ENCODE results near the gene LRBA. TPM values are rescaled to one million over a fixed set of nuclear protein-coding genes. Genes with fewer than 3 reads are reported as not detected.

Gene LRBA
- total RNA-seq, 4 donors from 2014 or later = 8.5 to 18.0 (median 11.9) TPM

DNA sequence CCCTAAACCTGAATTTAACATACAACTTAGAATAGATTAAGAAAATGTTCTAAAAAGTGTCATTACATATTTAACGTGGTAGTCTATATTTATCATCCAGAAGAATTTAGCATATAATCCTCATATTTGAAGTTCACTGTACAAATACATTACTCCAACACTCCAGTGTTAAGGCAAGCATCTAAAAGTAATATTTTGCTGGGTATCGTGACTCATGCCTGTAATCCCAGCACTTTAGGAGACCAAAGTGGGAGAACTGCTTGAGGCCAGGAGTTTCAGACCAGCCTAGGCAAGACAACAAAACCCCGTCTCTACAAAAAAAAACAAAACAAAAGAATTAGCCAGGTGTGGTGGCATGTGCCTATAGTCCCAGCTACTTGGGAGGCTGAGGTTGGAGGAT is 24.8 kb downstream of the LRBA start:
- Histone ChIP-seq H3K4me3 (no peak overlapping the region), H3K27me3 (no peaks in the 10 kb centered on the region), H3K4me1 (no peaks in the 10 kb centered on the region), H3K9me3 (no peaks in the 10 kb centered on the region), H3K36me3 (no peaks in the 10 kb centered on the region), H3K27ac (no peak overlapping the region)
- TF ChIP-seq, protein P1, sequence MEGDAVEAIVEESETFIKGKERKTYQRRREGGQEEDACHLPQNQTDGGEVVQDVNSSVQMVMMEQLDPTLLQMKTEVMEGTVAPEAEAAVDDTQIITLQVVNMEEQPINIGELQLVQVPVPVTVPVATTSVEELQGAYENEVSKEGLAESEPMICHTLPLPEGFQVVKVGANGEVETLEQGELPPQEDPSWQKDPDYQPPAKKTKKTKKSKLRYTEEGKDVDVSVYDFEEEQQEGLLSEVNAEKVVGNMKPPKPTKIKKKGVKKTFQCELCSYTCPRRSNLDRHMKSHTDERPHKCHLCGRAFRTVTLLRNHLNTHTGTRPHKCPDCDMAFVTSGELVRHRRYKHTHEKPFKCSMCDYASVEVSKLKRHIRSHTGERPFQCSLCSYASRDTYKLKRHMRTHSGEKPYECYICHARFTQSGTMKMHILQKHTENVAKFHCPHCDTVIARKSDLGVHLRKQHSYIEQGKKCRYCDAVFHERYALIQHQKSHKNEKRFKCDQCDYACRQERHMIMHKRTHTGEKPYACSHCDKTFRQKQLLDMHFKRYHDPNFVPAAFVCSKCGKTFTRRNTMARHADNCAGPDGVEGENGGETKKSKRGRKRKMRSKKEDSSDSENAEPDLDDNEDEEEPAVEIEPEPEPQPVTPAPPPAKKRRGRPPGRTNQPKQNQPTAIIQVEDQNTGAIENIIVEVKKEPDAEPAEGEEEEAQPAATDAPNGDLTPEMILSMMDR (IDR thresholded peaks at IDR 0.05 in 4 of 5, conservative IDR thresholded peaks at IDR 0.05 in 1 of 5) = no peak
- no peak for TF ChIP-seq POLR2A (IDR thresholded peaks at IDR 0.05)
- in situ Hi-C loops (cut with MboI; ENCODE audit: low sequenced_read_pairs in 4 of 4) = no loop called here
- no peak for DNase-seq
- intact Hi-C loops (cut with DNase I; ENCODE audit: low total_unique reads) = no loop called here
- ATAC-seq = no peak

DNA sequence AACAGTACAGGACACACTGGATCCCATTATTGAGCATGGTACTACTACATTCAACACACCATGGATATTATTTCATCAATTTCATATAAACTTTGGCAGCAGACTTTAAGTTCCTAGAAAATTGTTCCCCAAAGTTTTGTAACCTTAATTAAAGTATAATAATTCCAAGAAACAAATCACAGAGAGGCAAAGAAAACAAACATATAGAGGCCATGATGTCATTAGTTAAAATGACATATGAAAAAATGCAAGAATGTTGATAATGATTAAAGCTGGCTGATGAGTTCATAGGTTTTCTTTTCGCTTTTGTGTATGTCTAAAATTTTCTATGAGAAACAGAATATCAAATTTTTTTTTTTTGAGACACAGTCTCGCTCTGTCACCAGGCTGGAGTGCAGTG is 26.8 kb downstream of the LRBA start:
- Histone ChIP-seq H3K9me3 (no peaks in the 10 kb centered on the region), H3K27me3 (no peaks in the 10 kb centered on the region), H3K36me3 (no peaks in the 10 kb centered on the region), H3K4me3 (no peak overlapping the region), H3K4me1 (no peaks in the 10 kb centered on the region), H3K27ac (no peak overlapping the region)
- ATAC-seq (no peak), DNase-seq (no peak)
- TF ChIP-seq, protein P1 (IDR thresholded peaks at IDR 0.05 in 4 of 5, conservative IDR thresholded peaks at IDR 0.05 in 1 of 5) = no peak
- no peak for TF ChIP-seq POLR2A (IDR thresholded peaks at IDR 0.05)
- intact Hi-C loops (cut with DNase I; ENCODE audit: low total_unique reads) = no loop called here
- in situ Hi-C loops (cut with MboI; ENCODE audit: low sequenced_read_pairs in 4 of 4) = no loop called here

DNA sequence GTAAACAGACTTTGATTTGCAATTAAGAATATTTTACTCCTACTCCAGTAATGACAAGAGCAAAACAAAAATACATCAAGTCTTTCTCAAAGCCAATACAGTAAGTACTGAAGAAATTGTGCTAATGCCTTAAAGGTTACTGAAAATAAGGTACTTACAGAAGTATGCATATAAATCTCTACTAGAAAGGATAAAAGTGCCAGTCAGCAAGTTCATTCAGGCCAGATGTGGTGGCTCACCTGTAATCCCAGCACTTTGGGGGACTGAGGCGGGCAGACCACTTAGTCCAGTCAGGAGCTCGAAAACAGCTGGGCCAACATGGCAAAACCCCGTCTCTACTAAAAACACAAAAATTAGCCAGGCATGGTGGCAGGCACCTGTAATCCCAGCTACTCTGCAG is 27.9 kb downstream of the LRBA start:
- peaks cover 0 to 2% of the 10 kb centered on the region in 2 donors for H3K4me1 ChIP-seq
- H3K4me3 ChIP-seq = no peak overlapping the region
- no peaks in the 10 kb centered on the region for H3K36me3 ChIP-seq
- in situ Hi-C loops (cut with MboI; ENCODE audit: low sequenced_read_pairs in 4 of 4) = no loop called here
- no peak overlapping the region for H3K27ac ChIP-seq
- DNase-seq (no peak), ATAC-seq (no peak)
- intact Hi-C loops (cut with DNase I; ENCODE audit: low total_unique reads) = no loop called here
- H3K27me3 ChIP-seq = no peaks in the 10 kb centered on the region
- TF ChIP-seq, protein P1 (IDR thresholded peaks at IDR 0.05 in 4 of 5, conservative IDR thresholded peaks at IDR 0.05 in 1 of 5) = no peak
- no peak for TF ChIP-seq POLR2A (IDR thresholded peaks at IDR 0.05)
- H3K9me3 ChIP-seq = no peaks in the 10 kb centered on the region

DNA sequence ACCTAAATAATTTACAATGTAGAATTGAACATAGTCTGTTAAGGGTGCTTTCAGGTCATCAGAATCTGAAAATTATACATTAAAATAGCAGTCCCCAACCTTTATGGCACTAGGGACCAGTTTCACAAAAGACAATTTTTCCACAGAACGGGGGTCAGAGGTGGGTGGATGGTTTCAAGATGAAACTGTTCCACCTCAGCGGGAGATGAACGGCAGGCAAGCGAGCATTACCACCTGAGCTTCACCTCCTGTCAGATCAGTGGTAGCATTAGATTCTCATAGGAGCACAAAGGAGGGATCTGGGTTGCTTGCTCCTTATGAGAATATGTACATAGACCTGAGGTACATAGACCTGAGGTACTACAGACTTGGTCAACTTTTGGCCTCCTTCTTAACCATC is 29.0 kb downstream of the LRBA start:
- intact Hi-C loops (cut with DNase I; ENCODE audit: low total_unique reads) (no loop called here), in situ Hi-C loops (cut with MboI; ENCODE audit: low sequenced_read_pairs in 4 of 4) (no loop called here)
- ATAC-seq (no peak), DNase-seq (no peak)
- Histone ChIP-seq H3K4me1 (peaks cover 0 to 2% of the 10 kb centered on the region in 2 donors), H3K27ac (no peak overlapping the region), H3K36me3 (no peaks in the 10 kb centered on the region), H3K9me3 (no peaks in the 10 kb centered on the region), H3K4me3 (no peak overlapping the region), H3K27me3 (no peaks in the 10 kb centered on the region)
- no peak for TF ChIP-seq POLR2A (IDR thresholded peaks at IDR 0.05)
- TF ChIP-seq, protein P1 (IDR thresholded peaks at IDR 0.05 in 4 of 5, conservative IDR thresholded peaks at IDR 0.05 in 1 of 5) = no peak

DNA sequence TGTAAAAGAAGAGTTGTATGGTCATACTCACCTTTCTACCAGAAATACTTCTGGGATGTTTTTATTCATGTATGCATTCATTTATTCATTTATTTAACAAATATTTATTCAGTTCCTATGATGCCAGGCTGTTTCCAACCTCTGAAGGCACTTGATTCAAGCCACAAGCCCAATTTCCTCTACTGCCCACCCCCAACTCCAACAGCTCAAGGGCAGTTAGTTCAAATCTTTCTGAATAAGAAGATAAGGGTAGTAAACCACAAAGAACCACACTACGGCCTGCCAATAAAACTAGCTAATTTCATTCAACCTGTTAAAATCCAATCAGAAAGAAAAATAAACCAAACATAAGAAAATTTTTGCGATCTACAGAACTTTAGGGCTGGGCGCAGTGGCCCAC is 31.2 kb downstream of the LRBA start:
- no peaks in the 10 kb centered on the region for H3K27me3 ChIP-seq
- H3K36me3 ChIP-seq = no peaks in the 10 kb centered on the region
- no peak for DNase-seq
- no peak overlapping the region for H3K27ac ChIP-seq
- in situ Hi-C loops (cut with MboI; ENCODE audit: low sequenced_read_pairs in 4 of 4) (no loop called here), intact Hi-C loops (cut with DNase I; ENCODE audit: low total_unique reads) (no loop called here)
- ATAC-seq = no peak
- no peak overlapping the region for H3K4me3 ChIP-seq
- TF ChIP-seq, protein P1 (IDR thresholded peaks at IDR 0.05 in 4 of 5, conservative IDR thresholded peaks at IDR 0.05 in 1 of 5) = no peak
- no peak for TF ChIP-seq POLR2A (IDR thresholded peaks at IDR 0.05)
- peaks cover 0 to 2% of the 10 kb centered on the region in 2 donors for H3K4me1 ChIP-seq
- H3K9me3 ChIP-seq = no peaks in the 10 kb centered on the region

Measured in gastrocnemius medialis (tissue), 4 donors.